HepG2 (cell line): ENCODE data around the gene WNT2B. TPM values are rescaled to one million over a fixed set of nuclear protein-coding genes. Genes with fewer than 3 reads are reported as not detected.

Experiments used
- ATAC-seq: fragments of 200-7000 bp; cut with Tn5 transposase; 3 replicates; pipeline ENCODE4 v1.9.1; 2020; ENCODE audit warnings: mild to moderate bottlenecking, moderate library complexity
- BruUV-seq: library from RNA; stranded (reverse); fragments of 400-500 nt; replicated peaks from 2 replicates; lab custom pipeline; 2021; lab: Mats Ljungman, UMichigan
- CTCF ChIA-PET: fragments of 300-600 bp; formaldehyde crosslinking; extraction: SDS; loops from one replicate; lab custom pipeline; 2021; ENCODE audit warnings: low total read pairs, inconsistent platforms, low intra/inter-chr PET ratio; lab: Yijun Ruan, JAX
- POLR2A ChIA-PET: fragments of 350-600 bp; sonication (Branson Sonifier 250); formaldehyde crosslinking; loops from one replicate; lab custom pipeline; 2020; ENCODE audit warnings: antibody characterized with exemption, inconsistent platforms; lab: Yijun Ruan, JAX
- DNase-seq: peaks from one replicate; pipeline ENCODE4 v3.0.0-alpha.2; 2015; ENCODE audit warnings: low spot score
- FAIRE-seq: peaks from 3 replicates; lab custom pipeline; 2011; peaks lifted over from hg19 to GRCh38; lab: Jason Lieb, UNC
- H2AFZ ChIP-seq: one replicate; pipeline ENCODE4 v1.6.1; 2011; ENCODE audit warnings: low read length, inconsistent platforms
- H3K27ac ChIP-seq: fragments of 300-600 bp; 3 replicates; pipeline ENCODE4 v1.8.0; 2011; ENCODE audit warnings: mixed run types, mild to moderate bottlenecking, mixed read lengths, low read length, inconsistent platforms; ENCODE audit not compliant: insufficient read depth; ENCODE audit errors: extremely low read length
- H3K27me3 ChIP-seq, 2 experiments: fragments of 200-600 bp in 1 of 2; 2 replicates in 1 of 2; 3 replicates in 1 of 2; pipeline versions ENCODE4 v1.6.0 to v1.8.0; 2011; ENCODE audit warnings: low read length in 2 of 2, mild to moderate bottlenecking in 2 of 2, moderate library complexity in 2 of 2, inconsistent platforms in 1 of 2; ENCODE audit not compliant: insufficient read depth in 2 of 2, control insufficient read depth in 1 of 2
- H3K36me3 ChIP-seq, 2 experiments: fragments of 200-600 bp in 1 of 2; replicated peaks in 1 of 2; 2 replicates in 1 of 2; 3 replicates in 1 of 2; pipeline versions ENCODE4 v1.5.1 to v1.8.0; 2011; ENCODE audit warnings: low read length in 2 of 2, inconsistent platforms in 1 of 2; ENCODE audit not compliant: insufficient read depth in 2 of 2, control insufficient read depth in 1 of 2
- H3K4me1 ChIP-seq: 2 replicates; pipeline ENCODE4 v1.5.1; 2012; ENCODE audit warnings: low read length, inconsistent platforms; ENCODE audit not compliant: insufficient read depth
- H3K4me2 ChIP-seq: 2 replicates; pipeline ENCODE4 v1.6.0; 2011; ENCODE audit warnings: low read depth, low read length, inconsistent platforms
- H3K4me3 ChIP-seq, 3 experiments: fragments of 200-600 bp in 1 of 3; sonication (generic), shearing (Covaris generic) in 1 of 3; replicated peaks in 1 of 3; 2 replicates each; pipeline ENCODE4 v1.5.1; 2011 to 2016; ENCODE audit warnings: low read length in 3 of 3, inconsistent platforms in 2 of 3, low read depth in 2 of 3, mild to moderate bottlenecking in 2 of 3, control low read depth in 1 of 3, mixed read lengths in 1 of 3; ENCODE audit not compliant: insufficient read depth in 1 of 3
- H3K79me2 ChIP-seq: one replicate; pipeline ENCODE4 v1.6.1; 2011; ENCODE audit warnings: low read length, inconsistent platforms; ENCODE audit not compliant: insufficient read depth
- H3K9ac ChIP-seq: 2 replicates; pipeline ENCODE4 v1.6.0; 2011; ENCODE audit warnings: mild to moderate bottlenecking, low read depth, low read length, inconsistent platforms; ENCODE audit not compliant: insufficient read depth
- H3K9me3 ChIP-seq: 2 replicates; pipeline ENCODE4 v1.5.1; 2012; ENCODE audit warnings: mild to moderate bottlenecking, low read length
- H4K20me1 ChIP-seq: 2 replicates; pipeline ENCODE4 v1.6.0; 2011; ENCODE audit warnings: inconsistent platforms, mild to moderate bottlenecking, low read length, moderate library complexity; ENCODE audit not compliant: insufficient read depth
- HNRNPL ChIP-seq: fragments of 200-400 bp; formaldehyde crosslinking; IDR thresholded peaks from 2 replicates; pipeline ENCODE4 v1.6.1; 2017; ENCODE audit warnings: mild to moderate bottlenecking, low read depth, low read length
- ZMYM3 ChIP-seq: sonication (generic); formaldehyde crosslinking; IDR thresholded peaks from 2 replicates; pipeline ENCODE4 v1.5.1; 2020; ENCODE audit warnings: mild to moderate bottlenecking, missing genetic modification reagents
- ZNF383 ChIP-seq: sonication (generic); formaldehyde crosslinking; IDR thresholded peaks from 2 replicates; pipeline ENCODE4 v1.4.0; 2020; ENCODE audit warnings: missing genetic modification reagents, mild to moderate bottlenecking, borderline replicate concordance
- ZNF703 ChIP-seq: sonication (generic); formaldehyde crosslinking; IDR thresholded peaks from 2 replicates; pipeline ENCODE4 v1.5.1; 2020; ENCODE audit warnings: missing genetic modification reagents, mild to moderate bottlenecking, moderate library complexity, borderline replicate concordance
- WGBS: methylation state at CpG from one replicate; pipeline ENCODE4 v1.1.6; 2017; ENCODE audit warnings: low lambda C conversion rate; 5-methylcytosine and 5-hydroxymethylcytosine counted together
- in situ Hi-C: cut with HindIII; loops from 2 replicates; pipeline ENCODE4 v1.10.0; 2017; ENCODE audit warnings: low pct_unique_long_range_greater_than_20kb; ENCODE audit not compliant: extremely low pct_ligation_motif_present
- intact Hi-C: fragments of 100-400 bp; cut with micrococcal nuclease; formaldehyde crosslinking; loops from one replicate; pipeline ENCODE4 v1.10.0; 2022; ENCODE audit not compliant: unreplicated experiment
- polyA plus RNA-seq, 8 experiments: library from polyadenylated mRNA; depleted of rRNA in 3 of 8; stranded (reverse) in 7 of 8; unstranded in 1 of 8; fragments of >200 nt; fragmentation: Illumina TruSeq in 4 of 8; extraction: Trizol in 4 of 8; gene quantifications; 2 replicates each; pipeline versions ENCODE4 v1.2.1 to v1.2.3, GENCODE V29; 2011 to 2016; ENCODE audit warnings: low read depth in 4 of 8, missing spikeins in 1 of 8, mixed read lengths in 1 of 8; ENCODE audit not compliant: insufficient read depth in 1 of 8
- total RNA-seq, 5 experiments: library from RNA; depleted of rRNA; stranded (reverse); fragments of >200 nt; fragmentation: Illumina TruSeq; extraction: Trizol; gene quantifications; 2 replicates each; pipeline ENCODE4 v1.2.3, GENCODE V29; 2016; ENCODE audit warnings: low read depth in 1 of 5
- TF ChIP-seq, protein P1 (sequence below): fragments of 450-650 bp; IDR thresholded peaks from 2 replicates; pipeline ENCODE4 v1.6.1; 2017; ENCODE audit warnings: mild to moderate bottlenecking
- TF ChIP-seq, protein P2 (sequence below): sonication (generic); formaldehyde crosslinking; conservative IDR thresholded peaks from 2 replicates; pipeline ENCODE4 v1.8.0; 2022; ENCODE audit warnings: missing genetic modification reagents

The WNT2B gene
- total and polyA plus RNA-seq, 2 of the 13 experiments (the other 11 are each of a cell fraction or from before 2014, with no cell fraction given), result 0.11 to 0.32 TPM

DNA sequence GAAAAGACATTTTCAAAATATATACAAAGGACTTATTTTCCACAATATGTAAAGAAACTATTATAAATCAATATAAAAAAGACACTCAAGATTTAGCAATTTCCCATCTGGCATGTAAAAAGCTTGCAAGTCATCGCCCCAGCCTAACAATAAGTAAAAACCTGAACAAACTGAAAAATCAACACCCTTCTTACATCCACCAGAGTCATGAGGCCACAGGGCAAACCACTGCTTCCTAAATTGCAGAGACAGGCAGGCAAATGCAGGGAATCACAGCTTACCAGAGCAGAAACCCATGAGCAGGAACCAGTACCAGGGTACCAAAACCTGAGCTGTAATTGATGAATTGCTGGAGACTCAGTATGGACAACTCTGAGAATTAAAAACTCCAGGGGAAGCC, 16.7 kb upstream of the WNT2B start:
- Histone ChIP-seq H3K27ac (no peak overlapping the region), H2AFZ (no peak overlapping the region), H3K9me3 (no peaks in the 10 kb centered on the region), H3K4me1 (peaks cover 10% of the 10 kb centered on the region), H3K36me3 (no peaks in the 10 kb centered on the region), H3K27me3 (no peaks in the 10 kb centered on the region), H3K4me2 (no peak overlapping the region), H3K4me3 (no peak overlapping the region), H3K9ac (no peak overlapping the region), H4K20me1 (no peaks in the 10 kb centered on the region), H3K79me2 (no peaks in the 10 kb centered on the region)
- TF ChIP-seq HNRNPL (no peak), ZNF383 (CRISPR knock-in tag) (no peak), ZMYM3 (no peak), ZNF703 (CRISPR knock-in tag) (no peak)
- TF ChIP-seq, protein P1, sequence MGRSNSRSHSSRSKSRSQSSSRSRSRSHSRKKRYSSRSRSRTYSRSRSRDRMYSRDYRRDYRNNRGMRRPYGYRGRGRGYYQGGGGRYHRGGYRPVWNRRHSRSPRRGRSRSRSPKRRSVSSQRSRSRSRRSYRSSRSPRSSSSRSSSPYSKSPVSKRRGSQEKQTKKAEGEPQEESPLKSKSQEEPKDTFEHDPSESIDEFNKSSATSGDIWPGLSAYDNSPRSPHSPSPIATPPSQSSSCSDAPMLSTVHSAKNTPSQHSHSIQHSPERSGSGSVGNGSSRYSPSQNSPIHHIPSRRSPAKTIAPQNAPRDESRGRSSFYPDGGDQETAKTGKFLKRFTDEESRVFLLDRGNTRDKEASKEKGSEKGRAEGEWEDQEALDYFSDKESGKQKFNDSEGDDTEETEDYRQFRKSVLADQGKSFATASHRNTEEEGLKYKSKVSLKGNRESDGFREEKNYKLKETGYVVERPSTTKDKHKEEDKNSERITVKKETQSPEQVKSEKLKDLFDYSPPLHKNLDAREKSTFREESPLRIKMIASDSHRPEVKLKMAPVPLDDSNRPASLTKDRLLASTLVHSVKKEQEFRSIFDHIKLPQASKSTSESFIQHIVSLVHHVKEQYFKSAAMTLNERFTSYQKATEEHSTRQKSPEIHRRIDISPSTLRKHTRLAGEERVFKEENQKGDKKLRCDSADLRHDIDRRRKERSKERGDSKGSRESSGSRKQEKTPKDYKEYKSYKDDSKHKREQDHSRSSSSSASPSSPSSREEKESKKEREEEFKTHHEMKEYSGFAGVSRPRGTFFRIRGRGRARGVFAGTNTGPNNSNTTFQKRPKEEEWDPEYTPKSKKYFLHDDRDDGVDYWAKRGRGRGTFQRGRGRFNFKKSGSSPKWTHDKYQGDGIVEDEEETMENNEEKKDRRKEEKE, result no peak
- TF ChIP-seq, protein P2, sequence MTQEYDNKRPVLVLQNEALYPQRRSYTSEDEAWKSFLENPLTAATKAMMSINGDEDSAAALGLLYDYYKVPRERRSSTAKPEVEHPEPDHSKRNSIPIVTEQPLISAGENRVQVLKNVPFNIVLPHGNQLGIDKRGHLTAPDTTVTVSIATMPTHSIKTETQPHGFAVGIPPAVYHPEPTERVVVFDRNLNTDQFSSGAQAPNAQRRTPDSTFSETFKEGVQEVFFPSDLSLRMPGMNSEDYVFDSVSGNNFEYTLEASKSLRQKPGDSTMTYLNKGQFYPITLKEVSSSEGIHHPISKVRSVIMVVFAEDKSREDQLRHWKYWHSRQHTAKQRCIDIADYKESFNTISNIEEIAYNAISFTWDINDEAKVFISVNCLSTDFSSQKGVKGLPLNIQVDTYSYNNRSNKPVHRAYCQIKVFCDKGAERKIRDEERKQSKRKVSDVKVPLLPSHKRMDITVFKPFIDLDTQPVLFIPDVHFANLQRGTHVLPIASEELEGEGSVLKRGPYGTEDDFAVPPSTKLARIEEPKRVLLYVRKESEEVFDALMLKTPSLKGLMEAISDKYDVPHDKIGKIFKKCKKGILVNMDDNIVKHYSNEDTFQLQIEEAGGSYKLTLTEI, result no peak
- FAIRE-seq (no peak), DNase-seq (no peak), ATAC-seq (no peak)
- no TSS peak for BruUV-seq
- intact Hi-C loops, result no loop called here
- ChIA-PET POLR2A (no interaction called here), CTCF (no interaction called here)
- in situ Hi-C loops, result no loop called here
- 61% methylated on average over 1 of the region's 1 CpG for WGBS
